A673 (cell line): ENCODE data around the gene IMMP2L. TPM values are rescaled to one million over a fixed set of nuclear protein-coding genes. Genes with fewer than 3 reads are reported as not detected.

Experiments used
- BruUV-seq: library from RNA; stranded (reverse); fragments of 400-500 nt; replicated peaks from 2 replicates; lab custom pipeline; 2021; lab: Mats Ljungman, UMichigan
- CTCF ChIA-PET: fragments of 300-600 bp; sonication (Branson Sonifier 250); formaldehyde crosslinking; loops from one replicate; lab custom pipeline; 2022; ENCODE audit warnings: antibody characterized with exemption; lab: Charles Lee
- POLR2A ChIA-PET: fragments of 300-600 bp; sonication (Branson Sonifier 250); formaldehyde crosslinking; loops from one replicate; lab custom pipeline; 2022; ENCODE audit warnings: antibody characterized with exemption; ENCODE audit not compliant: low non-redundant PET; lab: Charles Lee
- DNase-seq: peaks from one replicate; pipeline ENCODE4 v3.0.0-alpha.2; 2015; ENCODE audit warnings: low spot score
- H3K27ac ChIP-seq: fragments of 200-600 bp; sonication (generic); 2 replicates; pipeline ENCODE4 v1.5.1; 2016; ENCODE audit warnings: mixed run types, low read depth, mild to moderate bottlenecking, mixed read lengths, antibody characterized with exemption, low read length; ENCODE audit not compliant: poor library complexity, severe bottlenecking
- H3K27me3 ChIP-seq: fragments of 200-600 bp; sonication (generic); replicated peaks from 2 replicates; pipeline ENCODE4 v1.6.1; 2017; ENCODE audit warnings: mixed run types, low read depth, mild to moderate bottlenecking, mixed read lengths, antibody characterized with exemption, low read length; ENCODE audit not compliant: insufficient read depth, poor library complexity
- H3K36me3 ChIP-seq: fragments of 200-600 bp; sonication (generic); 2 replicates; pipeline ENCODE4 v1.6.1; 2016; ENCODE audit warnings: mixed run types, mild to moderate bottlenecking, mixed read lengths, antibody characterized with exemption, low read length; ENCODE audit not compliant: insufficient read depth, poor library complexity, severe bottlenecking
- H3K4me1 ChIP-seq: fragments of 200-600 bp; sonication (generic); 2 replicates; pipeline ENCODE4 v1.6.1; 2017; ENCODE audit warnings: mixed run types, mild to moderate bottlenecking, mixed read lengths, antibody characterized with exemption, low read length; ENCODE audit not compliant: insufficient read depth, poor library complexity, severe bottlenecking
- H3K4me3 ChIP-seq: fragments of 200-600 bp; sonication (generic); 2 replicates; pipeline ENCODE4 v1.5.1; 2016; ENCODE audit warnings: low read depth, mixed run types, mild to moderate bottlenecking, mixed read lengths, low read length; ENCODE audit not compliant: poor library complexity, severe bottlenecking
- H3K9me3 ChIP-seq: fragments of 200-600 bp; sonication (generic); 2 replicates; pipeline ENCODE4 v1.6.1; 2016; ENCODE audit warnings: mixed run types, low read depth, mild to moderate bottlenecking, mixed read lengths, antibody characterized with exemption, low read length; ENCODE audit not compliant: poor library complexity, severe bottlenecking
- EZH2 ChIP-seq: fragments of 200-600 bp; sonication (generic); IDR thresholded peaks from 2 replicates; pipeline ENCODE4 v1.6.1; 2017; ENCODE audit warnings: borderline replicate concordance, low read depth, mild to moderate bottlenecking, mixed read lengths, antibody characterized with exemption, low read length; ENCODE audit not compliant: poor library complexity, severe bottlenecking
- intact Hi-C: fragments of 100-400 bp; cut with micrococcal nuclease; formaldehyde crosslinking; loops from one replicate; pipeline ENCODE4 v1.10.0; 2022; ENCODE audit not compliant: unreplicated experiment
- total RNA-seq: library from RNA; stranded (reverse); gene quantifications from 2 replicates; pipeline ENCODE4 v1.2.3, GENCODE V29; 2021
- TF ChIP-seq, protein P1 (sequence below): fragments of 300-800, 200-600 bp; sonication (generic); conservative IDR thresholded peaks from 2 replicates; pipeline ENCODE4 v1.5.1; 2017; ENCODE audit warnings: low read depth, mild to moderate bottlenecking, antibody characterized with exemption, low read length, moderate library complexity, mixed read lengths

IMMP2L gene
- total RNA-seq, 1 experiment from 2014 or later: 10.0 TPM

DNA sequence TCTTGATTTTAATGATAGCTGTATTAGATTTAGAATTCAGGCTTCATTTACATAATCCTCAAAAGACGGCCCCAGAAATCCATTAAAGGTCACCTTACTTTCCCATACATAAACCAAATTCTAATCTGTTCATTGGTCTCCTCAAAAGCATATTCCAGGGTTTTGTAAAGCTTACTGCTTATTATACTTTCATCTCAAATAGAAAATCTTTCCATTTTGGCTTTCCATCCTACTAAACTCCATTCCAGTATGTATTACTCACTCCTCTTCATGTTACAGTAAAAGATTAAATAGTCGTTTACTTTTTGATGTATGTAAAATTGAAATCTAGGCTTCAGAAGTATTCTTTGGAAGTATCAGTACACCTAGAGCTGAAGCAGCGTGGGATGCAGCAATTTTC is 614.9 kb downstream of the IMMP2L start:
- intact Hi-C loops: no loop called here
- no peaks in the 10 kb centered on the region for H3K36me3 ChIP-seq
- no peak overlapping the region for H3K27ac ChIP-seq
- ChIA-PET POLR2A (no interaction called here), CTCF (no interaction called here)
- peaks cover 32% of the 10 kb centered on the region for H3K4me1 ChIP-seq
- no peaks in the 10 kb centered on the region for H3K27me3 ChIP-seq
- DNase-seq: no peak
- BruUV-seq: no TSS peak
- TF ChIP-seq, protein P1, sequence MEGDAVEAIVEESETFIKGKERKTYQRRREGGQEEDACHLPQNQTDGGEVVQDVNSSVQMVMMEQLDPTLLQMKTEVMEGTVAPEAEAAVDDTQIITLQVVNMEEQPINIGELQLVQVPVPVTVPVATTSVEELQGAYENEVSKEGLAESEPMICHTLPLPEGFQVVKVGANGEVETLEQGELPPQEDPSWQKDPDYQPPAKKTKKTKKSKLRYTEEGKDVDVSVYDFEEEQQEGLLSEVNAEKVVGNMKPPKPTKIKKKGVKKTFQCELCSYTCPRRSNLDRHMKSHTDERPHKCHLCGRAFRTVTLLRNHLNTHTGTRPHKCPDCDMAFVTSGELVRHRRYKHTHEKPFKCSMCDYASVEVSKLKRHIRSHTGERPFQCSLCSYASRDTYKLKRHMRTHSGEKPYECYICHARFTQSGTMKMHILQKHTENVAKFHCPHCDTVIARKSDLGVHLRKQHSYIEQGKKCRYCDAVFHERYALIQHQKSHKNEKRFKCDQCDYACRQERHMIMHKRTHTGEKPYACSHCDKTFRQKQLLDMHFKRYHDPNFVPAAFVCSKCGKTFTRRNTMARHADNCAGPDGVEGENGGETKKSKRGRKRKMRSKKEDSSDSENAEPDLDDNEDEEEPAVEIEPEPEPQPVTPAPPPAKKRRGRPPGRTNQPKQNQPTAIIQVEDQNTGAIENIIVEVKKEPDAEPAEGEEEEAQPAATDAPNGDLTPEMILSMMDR: no peak
- no peak for TF ChIP-seq EZH2
- H3K9me3 ChIP-seq: no peaks in the 10 kb centered on the region
- no peak overlapping the region for H3K4me3 ChIP-seq

DNA sequence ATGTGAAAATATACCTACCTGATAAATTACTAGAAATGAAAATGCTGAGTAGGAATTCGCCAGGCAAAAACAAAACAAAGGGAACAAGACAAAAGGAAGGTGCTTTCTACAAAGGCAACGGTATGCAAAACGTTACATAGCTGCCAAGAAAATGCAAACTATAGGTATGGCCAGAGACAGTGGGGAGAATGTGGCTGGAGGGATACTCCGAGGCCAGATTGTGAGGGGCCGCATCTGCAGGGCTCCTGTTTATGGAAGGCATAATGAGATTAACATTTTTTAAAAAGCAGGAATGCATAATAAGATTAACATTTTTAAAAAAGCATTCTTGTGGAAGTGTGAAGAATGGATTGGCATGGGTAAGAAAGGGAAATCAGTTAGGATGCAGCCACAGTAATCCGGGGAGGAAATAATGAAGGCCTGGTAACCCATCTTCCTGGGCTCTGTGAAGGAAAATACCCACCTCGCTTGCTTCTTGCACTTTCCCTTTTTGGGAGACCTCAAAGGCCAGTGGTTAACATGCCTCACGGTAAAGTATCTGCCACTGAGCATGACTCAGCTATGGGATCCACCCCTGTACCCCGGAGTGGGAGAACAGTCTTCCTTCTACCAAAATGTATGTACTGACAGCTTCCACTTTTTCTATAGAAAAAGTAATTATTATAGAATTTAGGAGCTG is 617.2 kb downstream of the IMMP2L start:
- intact Hi-C loops: no loop called here
- Histone ChIP-seq H3K4me1 (peaks cover 32% of the 10 kb centered on the region), H3K27me3 (no peaks in the 10 kb centered on the region), H3K9me3 (no peaks in the 10 kb centered on the region), H3K27ac (no peak overlapping the region), H3K4me3 (no peak overlapping the region), H3K36me3 (no peaks in the 10 kb centered on the region)
- no peak for TF ChIP-seq EZH2
- TF ChIP-seq, protein P1: no peak
- ChIA-PET CTCF (no interaction called here), POLR2A (no interaction called here)
- BruUV-seq: no TSS peak
- peak; percentile 53 for DNase-seq

DNA sequence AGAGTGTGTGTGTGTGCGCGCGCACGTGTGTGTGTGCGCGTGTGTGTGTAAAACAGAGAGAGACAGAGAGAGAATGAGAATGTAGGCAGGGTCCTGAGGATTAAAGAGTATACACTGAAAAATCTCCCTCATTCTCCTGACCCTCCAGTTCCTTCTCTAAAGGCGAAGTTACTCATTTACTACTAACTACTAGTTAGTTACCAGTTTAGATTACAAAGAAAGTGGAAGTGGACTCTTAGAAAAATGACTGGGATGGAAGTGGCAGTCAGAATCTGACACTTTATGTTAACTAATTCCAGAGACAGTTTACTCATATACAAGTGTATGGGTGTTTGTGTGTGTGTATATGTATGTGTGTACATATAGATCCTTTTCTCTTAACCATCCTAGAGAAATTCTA is 617.8 kb downstream of the IMMP2L start:
- intact Hi-C loops: no loop called here
- BruUV-seq: no TSS peak
- ChIA-PET CTCF (no interaction called here), POLR2A (no interaction called here)
- Histone ChIP-seq H3K27ac (no peak overlapping the region), H3K4me1 (peaks cover 32% of the 10 kb centered on the region), H3K27me3 (no peaks in the 10 kb centered on the region), H3K4me3 (no peak overlapping the region), H3K36me3 (no peaks in the 10 kb centered on the region), H3K9me3 (no peaks in the 10 kb centered on the region)
- TF ChIP-seq, protein P1: no peak
- no peak for TF ChIP-seq EZH2
- DNase-seq: no peak
